A549 (cell line): ENCODE data around the gene CIAO2A. TPM values are rescaled to one million over a fixed set of nuclear protein-coding genes. Genes with fewer than 3 reads are reported as not detected.

ENCODE experiments used
- ATAC-seq, 2 experiments: fragments of 200-7000 bp in 1 of 2; fragments of >200 bp in 1 of 2; cut with Nextera tagmentation in 1 of 2; cut with Tn5 transposase in 1 of 2; 3 replicates each; pipeline versions ENCODE4 v1.8.0 to v1.9.1; 2018 to 2020; ENCODE audit warnings: mild to moderate bottlenecking in 1 of 2, moderate library complexity in 1 of 2
- CTCF ChIA-PET: fragments of 300-600 bp; sonication (Branson Sonifier 250); formaldehyde crosslinking; extraction: SDS; loops from one replicate; lab custom pipeline; 2021; ENCODE audit warnings: antibody characterized with exemption, inconsistent platforms; lab: Yijun Ruan, JAX
- POLR2A ChIA-PET: fragments of 350-600 bp; formaldehyde crosslinking; extraction: SDS; loops from one replicate; lab custom pipeline; 2021; ENCODE audit warnings: antibody characterized with exemption, inconsistent platforms; lab: Yijun Ruan, JAX
- DNase-seq, 2 experiments: peaks; one replicate each; pipeline versions ENCODE4 v3.0.0 to v3.0.0-alpha.2; 2011 to 2016; ENCODE audit warnings: low read depth in 1 of 2, low spot score in 1 of 2
- FAIRE-seq: peaks from 2 replicates; lab custom pipeline; 2011; peaks lifted over from hg19 to GRCh38; lab: Jason Lieb, UNC
- H3K27ac ChIP-seq, 2 experiments: fragments of >200 bp; sonication (Bioruptor Twin); formaldehyde crosslinking; 3 replicates each; pipeline ENCODE4 v1.5.1; 2016 to 2017
- H3K4me1 ChIP-seq: fragments of >200 bp; sonication (Bioruptor Twin); formaldehyde crosslinking; 3 replicates; pipeline ENCODE4 v1.6.1; 2016
- H3K4me2 ChIP-seq: fragments of >200 bp; sonication (Bioruptor Twin); formaldehyde crosslinking; 3 replicates; pipeline ENCODE4 v1.6.1; 2016
- H3K4me3 ChIP-seq: fragments of >200 bp; sonication (Bioruptor Twin); formaldehyde crosslinking; 3 replicates; pipeline ENCODE4 v1.5.1; 2016
- H3K9me3 ChIP-seq: fragments of >200 bp; sonication (Bioruptor Twin); formaldehyde crosslinking; 3 replicates; pipeline ENCODE4 v1.6.1; 2016
- ATOH8 ChIP-seq: fragments of 250-450 bp; sonication (Bioruptor Pico); IDR thresholded peaks from 2 replicates; pipeline ENCODE4 v1.5.0; 2020; ENCODE audit warnings: low read depth, mild to moderate bottlenecking, moderate library complexity
- BCL3 ChIP-seq: fragments of >200 bp; sonication (Bioruptor Twin); formaldehyde crosslinking; IDR thresholded peaks from 3 replicates; pipeline ENCODE4 v1.6.1; 2016
- CEBPB ChIP-seq, 2 experiments: fragments of >200 bp in 1 of 2; sonication (Bioruptor Twin) in 1 of 2; formaldehyde crosslinking in 1 of 2; IDR thresholded peaks; 2 replicates each; pipeline ENCODE4 v1.6.1; 2012 to 2016
- E2F6 ChIP-seq: IDR thresholded peaks from 2 replicates; pipeline ENCODE4 v1.6.1; 2012; ENCODE audit warnings: low read depth, borderline replicate concordance
- EHMT2 ChIP-seq: fragments of 200-600 bp; sonication (generic); IDR thresholded peaks from 2 replicates; pipeline ENCODE4 v1.6.1; 2016; ENCODE audit warnings: antibody characterized with exemption, low read depth, mild to moderate bottlenecking, moderate library complexity
- ESRRA ChIP-seq: fragments of 150-350 bp; IDR thresholded peaks from 2 replicates; pipeline ENCODE4 v1.6.1; 2014; ENCODE audit warnings: mild to moderate bottlenecking, low read length, borderline replicate concordance
- FOSB ChIP-seq: fragments of 250-450 bp; sonication (Bioruptor Pico); IDR thresholded peaks from 2 replicates; pipeline ENCODE4 v1.5.0; 2020; ENCODE audit warnings: mild to moderate bottlenecking, moderate library complexity
- FOSL2 ChIP-seq, 2 experiments: fragments of 450-650 bp in 1 of 2; fragments of >200 bp in 1 of 2; sonication (Bioruptor Twin) in 1 of 2; formaldehyde crosslinking; IDR thresholded peaks; 2 replicates each; pipeline versions ENCODE4 v1.5.0 to v1.6.1; 2016 to 2020; ENCODE audit warnings: mild to moderate bottlenecking in 1 of 2, moderate library complexity in 1 of 2
- FOXS1 ChIP-seq: fragments of 250-450 bp; sonication (Bioruptor Pico); IDR thresholded peaks from 2 replicates; pipeline ENCODE4 v1.5.0; 2020; ENCODE audit warnings: mild to moderate bottlenecking, moderate library complexity
- HDAC2 ChIP-seq: fragments of 200-600 bp; sonication (generic); IDR thresholded peaks from 2 replicates; pipeline ENCODE4 v1.6.1; 2016
- HES2 ChIP-seq: fragments of >200 bp; sonication (Bioruptor Twin); formaldehyde crosslinking; IDR thresholded peaks from 2 replicates; pipeline ENCODE4 v1.6.1; 2016
- HEYL ChIP-seq: fragments of 250-450 bp; sonication (Bioruptor Pico); IDR thresholded peaks from 2 replicates; pipeline ENCODE4 v1.8.0; 2021; ENCODE audit warnings: mild to moderate bottlenecking, moderate library complexity
- MAFK ChIP-seq: fragments of 450-650 bp; IDR thresholded peaks from 2 replicates; pipeline ENCODE4 v1.6.1; 2014; ENCODE audit not compliant: partially characterized antibody
- MYC ChIP-seq: IDR thresholded peaks from 2 replicates; pipeline ENCODE4 v1.6.1; 2012; ENCODE audit warnings: mild to moderate bottlenecking, inconsistent platforms, low read length, improper control_type of control experiment, borderline replicate concordance
- POLR2AphosphoS2 ChIP-seq: conservative IDR thresholded peaks from 2 replicates; pipeline ENCODE4 v1.6.1; 2012; ENCODE audit warnings: low read length, improper control_type of control experiment, inconsistent platforms
- RARB ChIP-seq: fragments of 250-450 bp; sonication (Bioruptor Pico); IDR thresholded peaks from 2 replicates; pipeline ENCODE4 v1.8.0; 2021; ENCODE audit warnings: mild to moderate bottlenecking, moderate library complexity
- SREBF2 ChIP-seq: fragments of 450-650 bp; IDR thresholded peaks from 2 replicates; pipeline ENCODE4 v1.6.1; 2014; ENCODE audit warnings: mild to moderate bottlenecking, moderate library complexity
- TFCP2L1 ChIP-seq: fragments of 250-450 bp; sonication (Bioruptor Pico); IDR thresholded peaks from 2 replicates; pipeline ENCODE4 v1.5.0; 2021; ENCODE audit warnings: mild to moderate bottlenecking
- ZC3H11A ChIP-seq: fragments of 450-650 bp; IDR thresholded peaks from 2 replicates; pipeline ENCODE4 v1.6.1; 2014; ENCODE audit warnings: antibody characterized with exemption, mild to moderate bottlenecking
- WGBS: methylation state at CpG from one replicate; pipeline ENCODE4 v1.1.6; 2017; ENCODE audit errors: missing lambda C conversion rate; 5-methylcytosine and 5-hydroxymethylcytosine counted together
- polyA plus RNA-seq, 4 experiments: library from polyadenylated mRNA; depleted of rRNA in 3 of 4; stranded (reverse); fragments of >200 nt; fragmentation: RNase III in 1 of 4; extraction: RNeasy Plus Mini Kit Qiagen cat#74134 plus additional on column Dnase treatment in 1 of 4; gene quantifications; 2 replicates in 3 of 4; 3 replicates in 1 of 4; pipeline ENCODE4 v1.2.3, GENCODE V29; 2011 to 2017

The CIAO2A gene
- polyA plus RNA-seq, 2 of the 4 experiments (the other 2 are of a cell fraction), result 156 to 231 TPM

GRCh38 chr15:64045101-64045435 is 48.6 kb downstream of the CIAO2A start:
- H3K4me2 ChIP-seq, result peak overlapping the region; percentile 64; the same call in 2 of the 3 replicates

GRCh38 chr15:64044300-64045100 is 49.1 kb downstream of the CIAO2A start:
- ATAC-seq (no peak), FAIRE-seq (no peak), DNase-seq (no peak)
- 94% methylated on average over 7 of the region's 7 CpGs for WGBS
- Histone ChIP-seq H3K4me2 (0 out of 3 replicates have a peak overlapping the region, but pooled peaks have one; percentile 64), H3K9me3 (no peaks in the 10 kb centered on the region), H3K27ac (no peak overlapping the region), H3K4me3 (no peak overlapping the region), H3K4me1 (peaks cover 14% of the 10 kb centered on the region; the same call in 2 of the 3 replicates)
- no peak for TF ChIP-seq FOSB (CRISPR knock-in tag)
- TF ChIP-seq TFCP2L1 (CRISPR knock-in tag), result no peak
- TF ChIP-seq SREBF2, result no peak
- no peak for TF ChIP-seq FOSL2 (IDR thresholded peaks at IDR 0.05)
- TF ChIP-seq FOSL2 (CRISPR knock-in tag; IDR thresholded peaks at IDR 0.05), result no peak
- no peak for TF ChIP-seq EHMT2
- TF ChIP-seq HEYL (CRISPR knock-in tag), result no peak
- no peak for TF ChIP-seq ESRRA
- no peak for TF ChIP-seq HDAC2
- no peak for TF ChIP-seq HES2
- TF ChIP-seq POLR2AphosphoS2, result no peak
- no peak for TF ChIP-seq RARB (CRISPR knock-in tag)
- no peak for TF ChIP-seq FOXS1 (CRISPR knock-in tag)
- TF ChIP-seq MYC, result no peak
- TF ChIP-seq BCL3, result no peak
- no peak for TF ChIP-seq ATOH8 (CRISPR knock-in tag)
- ChIA-PET CTCF (interaction anchor here (1.4 to 15.1 kb wide), 15 partner anchors 10 to 578 kb away, joined by 4 to 173 read pairs (median 24); no protein-coding TSS in a partner anchor), POLR2A (no interaction called here)

More at GRCh38 chr15:64045101-64045435, 48.6 kb downstream of the CIAO2A start:
- Histone ChIP-seq H3K9me3 (no peaks in the 10 kb centered on the region), H3K4me3 (no peak overlapping the region), H3K27ac (no peak overlapping the region), H3K4me1 (peaks cover 18% of the 10 kb centered on the region)
- no peak for TF ChIP-seq FOXS1 (CRISPR knock-in tag)
- peak; percentile 24 for TF ChIP-seq MAFK
- ATAC-seq (no peak), FAIRE-seq (no peak), DNase-seq (no peak)
- ChIA-PET POLR2A (no interaction called here), CTCF (interaction anchor here (1.0 to 15.1 kb wide), 29 partner anchors 8 to 578 kb away, joined by 3 to 173 read pairs (median 13); no protein-coding TSS in a partner anchor)
- 93% methylated on average over 5 of the region's 5 CpGs for WGBS

- Histone ChIP-seq H3K4me2 (no peak overlapping the region), H3K4me1 (no peaks in the 10 kb centered on the region), H3K4me3 (no peak overlapping the region), H3K9me3 (no peaks in the 10 kb centered on the region), H3K27ac (no peak overlapping the region)
- POLR2A ChIA-PET, result no interaction called here
- no peak for TF ChIP-seq MYC
- TF ChIP-seq FOSB (CRISPR knock-in tag), result no peak
- no peak for TF ChIP-seq POLR2AphosphoS2
- no peak for TF ChIP-seq E2F6
- TF ChIP-seq MAFK, result no peak
- TF ChIP-seq CEBPB (IDR thresholded peaks at IDR 0.05), result no peak
- no peak for TF ChIP-seq ZC3H11A
- DNase-seq (no peak), FAIRE-seq (no peak), ATAC-seq (no peak)
- WGBS, result 83% methylated on average over 4 of the region's 4 CpGs
- CTCF ChIA-PET, result interaction anchor here (0.9 to 10.6 kb wide), 8 partner anchors 7 to 429 kb away, joined by 3 to 146 read pairs (median 8); partner anchors contain the start of gene DAPK2
These were observed 54.6 kb downstream of the CIAO2A start for GRCh38 chr15:64038878-64039610.
